SK-N-SH (cell line): Measurements from ENCODE around the gene GRIK3. TPM values are rescaled to one million over a fixed set of nuclear protein-coding genes. Genes with fewer than 3 reads are reported as not detected.

Source experiments
- CTCF ChIA-PET: fragments of 300-600, 350-600 bp; formaldehyde crosslinking; extraction: SDS; loops from one replicate; lab custom pipeline; 2021; lab: Yijun Ruan, JAX
- POLR2A ChIA-PET: fragments of 350-600 bp; sonication (Branson Sonifier 250); formaldehyde crosslinking; extraction: SDS; loops from one replicate; lab custom pipeline; 2020; ENCODE audit warnings: antibody characterized with exemption, inconsistent platforms; lab: Yijun Ruan, JAX
- DNase-seq: peaks from one replicate; pipeline ENCODE4 v3.0.0; 2012
- H2AFZ ChIP-seq: fragments of 200-600 bp; sonication (generic); 2 replicates; pipeline ENCODE4 v1.8.1; 2016; ENCODE audit warnings: antibody characterized with exemption, mild to moderate bottlenecking, low read depth
- H3F3A ChIP-seq: fragments of 200-600 bp; sonication (generic); replicated peaks from 2 replicates; pipeline ENCODE3; 2016; ENCODE audit warnings: antibody characterized with exemption, mild to moderate bottlenecking; ENCODE audit not compliant: insufficient read depth
- H3K27ac ChIP-seq, 2 experiments: fragments of 200-500 bp in 1 of 2; fragments of 200-600 bp in 1 of 2; sonication (Bioruptor generic) in 1 of 2; sonication (generic), shearing (Covaris generic) in 1 of 2; 2 replicates each; pipeline versions ENCODE4 v1.5.1 to v1.6.1; 2014 to 2016; ENCODE audit warnings: low read depth in 2 of 2, inconsistent platforms in 1 of 2, low read length in 1 of 2, mild to moderate bottlenecking in 1 of 2, mixed read lengths in 1 of 2
- H3K27me3 ChIP-seq: fragments of 200-600 bp; sonication (generic), shearing (Covaris generic); 2 replicates; pipeline ENCODE4 v1.6.1; 2016; ENCODE audit warnings: mixed run types; ENCODE audit not compliant: insufficient read depth
- H3K36me3 ChIP-seq, 2 experiments: fragments of 200-500 bp in 1 of 2; fragments of 200-600 bp in 1 of 2; sonication (Bioruptor generic) in 1 of 2; sonication (generic) in 1 of 2; replicated peaks in 1 of 2; 2 replicates each; pipeline versions ENCODE3 to v1.5.1; 2014 to 2016; ENCODE audit warnings: low read length in 1 of 2, mild to moderate bottlenecking in 1 of 2; ENCODE audit not compliant: insufficient read depth in 2 of 2, control insufficient read depth in 1 of 2
- H3K4me1 ChIP-seq, 2 experiments: fragments of 200-500 bp in 1 of 2; fragments of 200-600 bp in 1 of 2; sonication (Bioruptor generic) in 1 of 2; sonication (generic), shearing (Covaris generic) in 1 of 2; 2 replicates each; pipeline versions ENCODE4 v1.5.1 to v1.6.1; 2014 to 2016; ENCODE audit warnings: low read depth in 1 of 2, low read length in 1 of 2, mixed run types in 1 of 2; ENCODE audit not compliant: insufficient read depth in 2 of 2, control insufficient read depth in 1 of 2
- H3K4me2 ChIP-seq: fragments of 200-600 bp; sonication (generic), shearing (Covaris generic); 2 replicates; pipeline ENCODE4 v1.6.1; 2017; ENCODE audit warnings: mixed run types
- H3K4me3 ChIP-seq, 2 experiments: fragments of 200-500 bp in 1 of 2; fragments of 200-600 bp in 1 of 2; sonication (Bioruptor generic) in 1 of 2; sonication (generic), shearing (Covaris generic) in 1 of 2; 2 replicates each; pipeline versions ENCODE4 v1.5.1 to v1.8.1; 2014 to 2016; ENCODE audit warnings: low read depth in 2 of 2, inconsistent platforms in 1 of 2, low read length in 1 of 2, mild to moderate bottlenecking in 1 of 2, mixed read lengths in 1 of 2, moderate library complexity in 1 of 2
- H3K79me2 ChIP-seq: fragments of 200-600 bp; sonication (generic); 2 replicates; pipeline ENCODE4 v1.8.1; 2017; ENCODE audit warnings: mild to moderate bottlenecking; ENCODE audit not compliant: insufficient read depth
- H3K9ac ChIP-seq: fragments of 200-600 bp; sonication (generic); 2 replicates; pipeline ENCODE4 v1.6.1; 2017; ENCODE audit warnings: mixed run types
- H3K9me2 ChIP-seq: fragments of 200-600 bp; sonication (generic); 2 replicates; pipeline ENCODE4 v1.6.1; 2017; ENCODE audit warnings: mixed run types
- H3K9me3 ChIP-seq: fragments of 200-600 bp; sonication (generic); 2 replicates; pipeline ENCODE4 v1.6.1; 2017; ENCODE audit warnings: mixed run types, mild to moderate bottlenecking, moderate library complexity
- H4K20me1 ChIP-seq: fragments of 200-600 bp; sonication (generic); 2 replicates; pipeline ENCODE4 v1.6.1; 2017; ENCODE audit warnings: mild to moderate bottlenecking, mixed run types; ENCODE audit not compliant: insufficient read depth
- CTCF ChIP-seq: fragments of 200-600 bp; sonication (generic); IDR thresholded peaks from 2 replicates; pipeline ENCODE4 v1.6.1; 2017; ENCODE audit warnings: antibody characterized with exemption, mild to moderate bottlenecking, moderate library complexity
- ELF1 ChIP-seq: IDR thresholded peaks from 2 replicates; pipeline ENCODE4 v1.4.0; 2012
- EZH2phosphoT487 ChIP-seq: fragments of 200-600 bp; sonication (generic); IDR thresholded peaks from 2 replicates; pipeline ENCODE4 v1.6.1; 2017; ENCODE audit warnings: low read depth, mixed run types, mild to moderate bottlenecking, antibody characterized with exemption, moderate library complexity, borderline replicate concordance
- FOSL2 ChIP-seq: IDR thresholded peaks from 2 replicates; pipeline ENCODE4 v1.4.0; 2012; ENCODE audit warnings: low read depth, mild to moderate bottlenecking, moderate library complexity, borderline replicate concordance
- FOXM1 ChIP-seq: IDR thresholded peaks from 2 replicates; pipeline ENCODE4 v1.4.0; 2012; ENCODE audit warnings: low read depth, mild to moderate bottlenecking
- GATA2 ChIP-seq: sonication (generic); formaldehyde crosslinking; IDR thresholded peaks from 2 replicates; pipeline ENCODE4 v1.5.0; 2020; ENCODE audit warnings: mild to moderate bottlenecking, missing genetic modification reagents
- JUND ChIP-seq: IDR thresholded peaks from 2 replicates; pipeline ENCODE4 v1.4.0; 2012
- NFIC ChIP-seq: IDR thresholded peaks from 2 replicates; pipeline ENCODE4 v1.4.0; 2012; ENCODE audit warnings: borderline replicate concordance
- NRF1 ChIP-seq: IDR thresholded peaks from 2 replicates; pipeline ENCODE4 v1.6.1; 2012; ENCODE audit warnings: low read depth, mild to moderate bottlenecking, low read length
- PBX3 ChIP-seq: IDR thresholded peaks from 2 replicates; pipeline ENCODE4; 2012
- POLR2AphosphoS5 ChIP-seq: IDR thresholded peaks from 2 replicates; pipeline ENCODE4 v1.6.1; 2012; ENCODE audit warnings: low read depth, low read length
- RAD21 ChIP-seq: IDR thresholded peaks from 2 replicates; pipeline ENCODE4 v1.6.1; 2012; ENCODE audit warnings: mild to moderate bottlenecking, low read length
- REST ChIP-seq: IDR thresholded peaks from 2 replicates; pipeline ENCODE4 v1.6.1; 2012; ENCODE audit warnings: mild to moderate bottlenecking, low read depth, low read length, moderate library complexity
- SMC3 ChIP-seq: IDR thresholded peaks from 2 replicates; pipeline ENCODE4 v1.6.1; 2012; ENCODE audit warnings: low read depth, low read length, improper control_type of control experiment
- TAF1 ChIP-seq: IDR thresholded peaks from 2 replicates; pipeline ENCODE4 v1.6.1; 2012; ENCODE audit warnings: low read depth, mild to moderate bottlenecking, low read length, moderate library complexity, borderline replicate concordance
- TCF12 ChIP-seq: IDR thresholded peaks from 2 replicates; pipeline ENCODE4 v1.4.0; 2012
- TEAD4 ChIP-seq: IDR thresholded peaks from 2 replicates; pipeline ENCODE4 v1.4.0; 2012; ENCODE audit warnings: mild to moderate bottlenecking, borderline replicate concordance; ENCODE audit not compliant: insufficient read depth
- USF1 ChIP-seq: IDR thresholded peaks from 2 replicates; pipeline ENCODE4 v1.4.0; 2012; ENCODE audit warnings: low read depth, borderline replicate concordance
- YY1 ChIP-seq: IDR thresholded peaks from 2 replicates; pipeline ENCODE4 v1.4.0; 2012; ENCODE audit warnings: low read depth, mild to moderate bottlenecking
- ZBTB33 ChIP-seq: IDR thresholded peaks from 2 replicates; pipeline ENCODE4 v1.4.0; 2012; ENCODE audit warnings: low read depth, borderline replicate concordance
- WGBS: methylation state at CpG from one replicate; pipeline ENCODE4 v1.1.6; 2017; ENCODE audit warnings: low lambda C conversion rate; 5-methylcytosine and 5-hydroxymethylcytosine counted together
- polyA plus RNA-seq, 3 experiments: library from polyadenylated mRNA; depleted of rRNA; stranded (reverse); fragments of >200 nt; gene quantifications; 2 replicates each; pipeline ENCODE4 v1.2.3, GENCODE V29; 2012

Gene GRIK3
- polyA plus RNA-seq, 1 of the 3 experiments (the other 2 are of a cell fraction), result not detected

GRCh38 chr1:36858981-36859380 is 175.3 kb downstream of the GRIK3 start:
- Histone ChIP-seq H3K4me1 (peaks cover 0 to 26% of the 10 kb centered on the region in 2 experiments; a peak in 2 of 4 replicates), H3F3A (no peaks in the 10 kb centered on the region), H3K4me3 (no peak overlapping the region), H3K36me3 (no peaks in the 10 kb centered on the region), H3K9ac (no peak overlapping the region), H4K20me1 (no peaks in the 10 kb centered on the region), H3K27ac (no peak overlapping the region), H3K9me3 (no peaks in the 10 kb centered on the region), H3K79me2 (no peaks in the 10 kb centered on the region), H2AFZ (no peak overlapping the region), H3K4me2 (no peak overlapping the region), H3K9me2 (no peaks in the 10 kb centered on the region), H3K27me3 (no peaks in the 10 kb centered on the region)
- TF ChIP-seq YY1 (no peak), EZH2phosphoT487 (no peak), NRF1 (no peak), GATA2 (CRISPR knock-in tag) (no peak), TAF1 (no peak), FOXM1 (no peak), POLR2AphosphoS5 (no peak), SMC3 (no peak), TEAD4 (no peak), USF1 (no peak), JUND (no peak), PBX3 (no peak), ELF1 (no peak), CTCF (no peak), FOSL2 (no peak), RAD21 (no peak), REST (no peak), ZBTB33 (no peak), NFIC (no peak), TCF12 (no peak)
- ChIA-PET CTCF (interaction anchor here (0.9 kb wide), 1 partner anchor 9 kb away, joined by 5 read pairs; no protein-coding TSS in a partner anchor), POLR2A (no interaction called here)
- 40% methylated on average over 3 of the region's 14 CpGs for WGBS
- no peak for DNase-seq
